ENCODE results near the gene SOS2. TPM values are rescaled to one million over a fixed set of nuclear protein-coding genes. Genes with fewer than 3 reads are reported as not detected.

The SOS2 gene
- total RNA-seq, 1 donor from 2014 or later: 32.0 TPM

DNA sequence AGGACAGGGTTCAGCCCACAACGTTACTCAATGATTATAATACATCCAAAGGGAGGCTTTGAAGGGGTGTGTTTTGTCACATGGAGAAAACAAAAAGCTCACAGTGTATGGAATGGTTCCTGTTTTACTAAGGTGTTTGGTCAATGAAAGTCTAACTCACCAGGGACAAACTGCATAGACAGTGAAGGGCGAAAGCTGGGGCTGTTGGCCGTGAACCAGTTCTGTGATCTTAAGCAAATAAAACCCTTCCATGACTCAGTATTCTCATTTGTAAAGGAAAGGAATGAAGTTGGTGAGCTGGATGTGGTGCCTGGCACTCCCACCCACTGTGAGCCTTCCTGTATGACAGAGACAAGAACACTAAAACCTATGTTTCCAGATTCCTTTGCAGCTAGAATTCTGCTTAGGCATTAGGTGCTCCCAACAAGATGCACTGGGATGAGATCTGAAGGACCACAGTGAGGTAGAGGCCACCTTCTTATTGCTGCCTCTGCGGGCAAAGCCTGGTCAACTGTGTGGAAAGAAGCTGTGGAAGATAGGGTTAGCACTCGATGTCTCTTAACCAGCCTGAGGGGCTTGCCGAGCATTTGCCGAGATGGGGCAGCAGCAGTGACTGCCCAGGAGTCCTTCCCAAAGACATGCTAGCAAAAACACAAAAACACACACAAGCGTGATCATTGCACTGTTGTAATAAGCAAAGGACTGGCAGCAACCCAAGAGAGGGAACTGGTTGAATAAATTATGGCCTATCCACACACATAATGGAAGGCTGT is 163.5 kb downstream of the SOS2 start:
- ATAC-seq (ENCODE audit: low read depth) (no peak), DNase-seq (no peak)
- intact Hi-C loops (cut with micrococcal nuclease): no loop called here
- Mint-ChIP-seq H3K4me1 (peaks cover 79% of the 10 kb centered on the region), H3K27me3 (no peaks in the 10 kb centered on the region), H3K36me3 (ENCODE audit: low read depth) (peaks cover 31% of the 10 kb centered on the region), H3K9me3 (no peaks in the 10 kb centered on the region), H3K27ac (peak overlapping the region; percentile 69), H3K4me3 (no peak overlapping the region)
- ChIA-PET CTCF (no interaction called here), POLR2A (interaction anchor here (0.8 to 2.3 kb wide), 7 partner anchors 14 to 204 kb away, joined by 4 to 21 read pairs (median 4); no protein-coding TSS in a partner anchor)
- TF ChIP-seq, protein P1, sequence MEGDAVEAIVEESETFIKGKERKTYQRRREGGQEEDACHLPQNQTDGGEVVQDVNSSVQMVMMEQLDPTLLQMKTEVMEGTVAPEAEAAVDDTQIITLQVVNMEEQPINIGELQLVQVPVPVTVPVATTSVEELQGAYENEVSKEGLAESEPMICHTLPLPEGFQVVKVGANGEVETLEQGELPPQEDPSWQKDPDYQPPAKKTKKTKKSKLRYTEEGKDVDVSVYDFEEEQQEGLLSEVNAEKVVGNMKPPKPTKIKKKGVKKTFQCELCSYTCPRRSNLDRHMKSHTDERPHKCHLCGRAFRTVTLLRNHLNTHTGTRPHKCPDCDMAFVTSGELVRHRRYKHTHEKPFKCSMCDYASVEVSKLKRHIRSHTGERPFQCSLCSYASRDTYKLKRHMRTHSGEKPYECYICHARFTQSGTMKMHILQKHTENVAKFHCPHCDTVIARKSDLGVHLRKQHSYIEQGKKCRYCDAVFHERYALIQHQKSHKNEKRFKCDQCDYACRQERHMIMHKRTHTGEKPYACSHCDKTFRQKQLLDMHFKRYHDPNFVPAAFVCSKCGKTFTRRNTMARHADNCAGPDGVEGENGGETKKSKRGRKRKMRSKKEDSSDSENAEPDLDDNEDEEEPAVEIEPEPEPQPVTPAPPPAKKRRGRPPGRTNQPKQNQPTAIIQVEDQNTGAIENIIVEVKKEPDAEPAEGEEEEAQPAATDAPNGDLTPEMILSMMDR (IDR thresholded peaks at IDR 0.05): no peak

Other genes starting within 250 kb of the SOS2 start
- gene VCPKMT, start 115.0 kb downstream of the SOS2 start, total RNA-seq: 19.9 and 20.8 TPM in 2 replicates
- gene L2HGDH, start 80.7 kb upstream of the SOS2 start, total RNA-seq: 4.3 and 5.2 TPM in 2 replicates
- gene DMAC2L, start 80.7 kb upstream of the SOS2 start, total RNA-seq: 31.2 and 32.2 TPM in 2 replicates
- gene CDKL1, start 165.3 kb upstream of the SOS2 start, total RNA-seq: 5.2 and 5.9 TPM in 2 replicates

All from activated B cell treated with CpG ODN at 0.5 μM for 24 hours (primary cell).